ENCODE measurements around the gene WFIKKN1. TPM values are rescaled to one million over a fixed set of nuclear protein-coding genes. Genes with fewer than 3 reads are reported as not detected.

The WFIKKN1 gene
- total RNA-seq, 1 experiment from 2014 or later = 12.3 TPM

DNA sequence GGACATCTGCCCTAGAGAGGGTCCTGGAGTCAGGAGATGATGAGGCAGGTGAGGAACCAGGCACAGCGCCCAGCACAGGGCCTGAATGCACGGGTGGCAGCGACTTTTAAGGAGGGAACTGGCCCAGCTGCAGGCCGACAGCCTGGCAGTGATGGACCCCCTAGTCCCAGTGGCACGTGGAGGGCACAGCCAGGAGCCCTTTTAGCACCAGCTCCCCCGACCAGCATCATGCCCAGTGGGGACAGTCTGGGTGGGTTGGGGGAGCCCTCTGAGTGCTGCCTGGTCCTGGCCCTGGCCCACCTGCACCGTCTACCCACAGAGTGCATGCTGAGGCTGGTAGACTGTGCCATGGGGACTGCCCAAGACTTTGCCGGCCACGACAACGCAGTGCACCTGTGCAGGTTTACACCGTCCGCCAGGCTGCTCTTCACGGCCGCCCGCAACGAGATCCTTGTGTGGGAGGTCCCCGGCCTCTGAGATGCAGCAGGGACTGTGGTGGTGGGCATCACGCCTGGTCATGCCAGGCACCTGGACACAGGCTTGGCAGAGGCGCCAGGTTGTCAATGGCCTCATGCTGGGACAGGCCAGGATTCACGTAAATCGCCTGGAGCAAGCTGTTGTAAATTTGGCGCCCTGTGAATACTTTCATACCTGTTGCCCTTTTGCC is 36.5 kb downstream of the WFIKKN1 start:
- DNase-seq (ENCODE audit: low spot score) (no peak), ATAC-seq (no peak)
- 0 out of 2 replicates have a peak overlapping the region, but pooled peaks have one; percentile 30 for H3K4me3 Mint-ChIP-seq
- CTCF ChIA-PET = interaction anchor here (0.6 to 3.0 kb wide), 23 partner anchors 9 to 296 kb away, joined by 3 to 21 read pairs (median 4); partner anchors contain the start of genes ANTKMT, CIAO3, JMJD8 and RAB40C
- peaks cover 7% of the 10 kb centered on the region for H3K36me3 Mint-ChIP-seq
- peak overlapping the region; percentile 86 for H3K27ac Mint-ChIP-seq
- POLR2A ChIA-PET = interaction anchor here (1.0 to 1.8 kb wide), 2 partner anchors 29 to 53 kb away, joined by 3 to 6 read pairs; no protein-coding TSS in a partner anchor
- H3K27me3 Mint-ChIP-seq (ENCODE audit: low read depth) = no peaks in the 10 kb centered on the region
- H3K9me3 Mint-ChIP-seq = no peaks in the 10 kb centered on the region
- H3K4me1 Mint-ChIP-seq = no peaks in the 10 kb centered on the region
- TF ChIP-seq NFE2L1 (CRISPR knock-in tag; IDR thresholded peaks at IDR 0.05) (no peak), NFATC4 (CRISPR knock-in tag; IDR thresholded peaks at IDR 0.05) (no peak)
- TF ChIP-seq, protein P1, sequence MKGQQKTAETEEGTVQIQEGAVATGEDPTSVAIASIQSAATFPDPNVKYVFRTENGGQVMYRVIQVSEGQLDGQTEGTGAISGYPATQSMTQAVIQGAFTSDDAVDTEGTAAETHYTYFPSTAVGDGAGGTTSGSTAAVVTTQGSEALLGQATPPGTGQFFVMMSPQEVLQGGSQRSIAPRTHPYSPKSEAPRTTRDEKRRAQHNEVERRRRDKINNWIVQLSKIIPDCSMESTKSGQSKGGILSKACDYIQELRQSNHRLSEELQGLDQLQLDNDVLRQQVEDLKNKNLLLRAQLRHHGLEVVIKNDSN (CRISPR knock-in tag; IDR thresholded peaks at IDR 0.05) = no peak
- TF ChIP-seq, protein P2, sequence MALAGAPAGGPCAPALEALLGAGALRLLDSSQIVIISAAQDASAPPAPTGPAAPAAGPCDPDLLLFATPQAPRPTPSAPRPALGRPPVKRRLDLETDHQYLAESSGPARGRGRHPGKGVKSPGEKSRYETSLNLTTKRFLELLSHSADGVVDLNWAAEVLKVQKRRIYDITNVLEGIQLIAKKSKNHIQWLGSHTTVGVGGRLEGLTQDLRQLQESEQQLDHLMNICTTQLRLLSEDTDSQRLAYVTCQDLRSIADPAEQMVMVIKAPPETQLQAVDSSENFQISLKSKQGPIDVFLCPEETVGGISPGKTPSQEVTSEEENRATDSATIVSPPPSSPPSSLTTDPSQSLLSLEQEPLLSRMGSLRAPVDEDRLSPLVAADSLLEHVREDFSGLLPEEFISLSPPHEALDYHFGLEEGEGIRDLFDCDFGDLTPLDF (CRISPR knock-in tag; IDR thresholded peaks at IDR 0.05) = no peak
- TF ChIP-seq, protein P3, sequence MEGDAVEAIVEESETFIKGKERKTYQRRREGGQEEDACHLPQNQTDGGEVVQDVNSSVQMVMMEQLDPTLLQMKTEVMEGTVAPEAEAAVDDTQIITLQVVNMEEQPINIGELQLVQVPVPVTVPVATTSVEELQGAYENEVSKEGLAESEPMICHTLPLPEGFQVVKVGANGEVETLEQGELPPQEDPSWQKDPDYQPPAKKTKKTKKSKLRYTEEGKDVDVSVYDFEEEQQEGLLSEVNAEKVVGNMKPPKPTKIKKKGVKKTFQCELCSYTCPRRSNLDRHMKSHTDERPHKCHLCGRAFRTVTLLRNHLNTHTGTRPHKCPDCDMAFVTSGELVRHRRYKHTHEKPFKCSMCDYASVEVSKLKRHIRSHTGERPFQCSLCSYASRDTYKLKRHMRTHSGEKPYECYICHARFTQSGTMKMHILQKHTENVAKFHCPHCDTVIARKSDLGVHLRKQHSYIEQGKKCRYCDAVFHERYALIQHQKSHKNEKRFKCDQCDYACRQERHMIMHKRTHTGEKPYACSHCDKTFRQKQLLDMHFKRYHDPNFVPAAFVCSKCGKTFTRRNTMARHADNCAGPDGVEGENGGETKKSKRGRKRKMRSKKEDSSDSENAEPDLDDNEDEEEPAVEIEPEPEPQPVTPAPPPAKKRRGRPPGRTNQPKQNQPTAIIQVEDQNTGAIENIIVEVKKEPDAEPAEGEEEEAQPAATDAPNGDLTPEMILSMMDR (IDR thresholded peaks at IDR 0.05) = no peak
- TF ChIP-seq, protein P4, sequence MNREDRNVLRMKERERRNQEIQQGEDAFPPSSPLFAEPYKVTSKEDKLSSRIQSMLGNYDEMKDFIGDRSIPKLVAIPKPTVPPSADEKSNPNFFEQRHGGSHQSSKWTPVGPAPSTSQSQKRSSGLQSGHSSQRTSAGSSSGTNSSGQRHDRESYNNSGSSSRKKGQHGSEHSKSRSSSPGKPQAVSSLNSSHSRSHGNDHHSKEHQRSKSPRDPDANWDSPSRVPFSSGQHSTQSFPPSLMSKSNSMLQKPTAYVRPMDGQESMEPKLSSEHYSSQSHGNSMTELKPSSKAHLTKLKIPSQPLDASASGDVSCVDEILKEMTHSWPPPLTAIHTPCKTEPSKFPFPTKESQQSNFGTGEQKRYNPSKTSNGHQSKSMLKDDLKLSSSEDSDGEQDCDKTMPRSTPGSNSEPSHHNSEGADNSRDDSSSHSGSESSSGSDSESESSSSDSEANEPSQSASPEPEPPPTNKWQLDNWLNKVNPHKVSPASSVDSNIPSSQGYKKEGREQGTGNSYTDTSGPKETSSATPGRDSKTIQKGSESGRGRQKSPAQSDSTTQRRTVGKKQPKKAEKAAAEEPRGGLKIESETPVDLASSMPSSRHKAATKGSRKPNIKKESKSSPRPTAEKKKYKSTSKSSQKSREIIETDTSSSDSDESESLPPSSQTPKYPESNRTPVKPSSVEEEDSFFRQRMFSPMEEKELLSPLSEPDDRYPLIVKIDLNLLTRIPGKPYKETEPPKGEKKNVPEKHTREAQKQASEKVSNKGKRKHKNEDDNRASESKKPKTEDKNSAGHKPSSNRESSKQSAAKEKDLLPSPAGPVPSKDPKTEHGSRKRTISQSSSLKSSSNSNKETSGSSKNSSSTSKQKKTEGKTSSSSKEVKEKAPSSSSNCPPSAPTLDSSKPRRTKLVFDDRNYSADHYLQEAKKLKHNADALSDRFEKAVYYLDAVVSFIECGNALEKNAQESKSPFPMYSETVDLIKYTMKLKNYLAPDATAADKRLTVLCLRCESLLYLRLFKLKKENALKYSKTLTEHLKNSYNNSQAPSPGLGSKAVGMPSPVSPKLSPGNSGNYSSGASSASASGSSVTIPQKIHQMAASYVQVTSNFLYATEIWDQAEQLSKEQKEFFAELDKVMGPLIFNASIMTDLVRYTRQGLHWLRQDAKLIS (CRISPR knock-in tag; IDR thresholded peaks at IDR 0.05; ENCODE audit: borderline replicate concordance) = no peak

DNA sequence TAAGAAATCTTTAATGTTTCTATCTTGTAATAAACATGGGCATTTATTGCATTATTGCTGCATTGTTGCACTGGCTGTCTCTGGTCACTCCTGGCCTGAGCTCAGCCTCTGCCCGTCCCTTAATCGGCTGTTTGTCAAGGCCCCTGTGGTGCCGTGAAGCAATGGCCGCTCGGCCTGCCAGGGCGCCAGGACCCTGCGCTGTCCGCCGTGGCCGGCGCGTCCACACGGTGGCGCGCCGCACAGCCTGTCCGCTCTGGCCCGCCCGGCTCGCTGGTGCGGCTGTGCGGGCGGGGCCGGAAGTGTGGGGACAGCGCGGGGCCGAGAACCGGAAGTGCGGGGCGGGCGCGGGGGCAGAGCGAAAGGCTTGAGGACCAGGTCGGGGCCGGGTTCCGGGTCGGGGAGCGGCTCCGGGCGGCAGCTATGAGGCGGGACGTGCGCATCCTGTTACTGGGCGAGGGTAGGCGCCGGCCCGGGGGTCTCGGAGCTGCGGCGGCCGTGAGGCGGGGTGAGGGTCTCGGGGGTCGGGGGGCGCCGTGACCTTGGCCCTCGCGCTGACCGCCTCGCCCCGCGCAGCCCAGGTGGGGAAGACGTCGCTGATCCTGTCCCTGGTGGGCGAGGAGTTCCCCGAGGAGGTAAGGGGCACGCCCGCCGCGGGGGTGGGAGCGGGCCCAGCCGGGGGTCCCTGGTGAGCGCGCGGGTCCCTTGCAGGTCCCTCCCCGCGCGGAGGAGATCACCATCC is 37.2 kb downstream of the WFIKKN1 start, which contains the start of gene RHOT2:
TSS of gene RHOT2 (plus strand) at position 353 of the 739 bp plus-strand sequence. CDS start at position 421, 68 bp downstream.
- H3K9me3 Mint-ChIP-seq = no peaks in the 10 kb centered on the region
- no peaks in the 10 kb centered on the region for H3K4me1 Mint-ChIP-seq
- DNase-seq (ENCODE audit: low spot score) = peak; percentile 93
- CTCF ChIA-PET = interaction anchor here (0.6 to 3.0 kb wide), 23 partner anchors 8 to 297 kb away, joined by 3 to 21 read pairs (median 4); partner anchors contain the start of genes ANTKMT, CIAO3, JMJD8 and RAB40C
- peak; percentile 95 for ATAC-seq
- no peaks in the 10 kb centered on the region for H3K27me3 Mint-ChIP-seq (ENCODE audit: low read depth)
- H3K36me3 Mint-ChIP-seq = peaks cover 10% of the 10 kb centered on the region
- POLR2A ChIA-PET = interaction anchor here (1.0 to 1.8 kb wide), 2 partner anchors 30 to 52 kb away, joined by 3 to 6 read pairs; no protein-coding TSS in a partner anchor
- H3K27ac Mint-ChIP-seq = peak within 1 kb of the TSS; percentile 86
- H3K4me3 Mint-ChIP-seq = peak within 1 kb of the TSS; percentile 65
- TF ChIP-seq RELA (CRISPR knock-in tag; IDR thresholded peaks at IDR 0.05; ENCODE audit: borderline replicate concordance) (peak; percentile 64; the same call in 1 of the 2 replicates), ESRRA (CRISPR knock-in tag; IDR thresholded peaks at IDR 0.05; ENCODE audit: borderline replicate concordance) (peak; percentile 94), JUN (CRISPR knock-in tag; IDR thresholded peaks at IDR 0.05) (0 out of 2 replicates have a peak, but pooled peaks have one; percentile 61), ELF4 (CRISPR knock-in tag; IDR thresholded peaks at IDR 0.05; ENCODE audit: low read depth) (peak; percentile 38; the same call in 1 of the 2 replicates), IRF2 (CRISPR knock-in tag; IDR thresholded peaks at IDR 0.05; ENCODE audit: borderline replicate concordance, low read depth) (no peak), GABPB1 (CRISPR knock-in tag; IDR thresholded peaks at IDR 0.05) (peak; percentile 79), CREM (CRISPR knock-in tag; IDR thresholded peaks at IDR 0.05) (peak; percentile 89), NFE2L1 (CRISPR knock-in tag; IDR thresholded peaks at IDR 0.05) (no peak), NR1H2 (CRISPR knock-in tag; IDR thresholded peaks at IDR 0.05) (no peak), FOXP1 (CRISPR knock-in tag; IDR thresholded peaks at IDR 0.05; ENCODE audit: borderline replicate concordance) (no peak; the same call in 1 of the 2 replicates)
- TF ChIP-seq, protein P5, sequence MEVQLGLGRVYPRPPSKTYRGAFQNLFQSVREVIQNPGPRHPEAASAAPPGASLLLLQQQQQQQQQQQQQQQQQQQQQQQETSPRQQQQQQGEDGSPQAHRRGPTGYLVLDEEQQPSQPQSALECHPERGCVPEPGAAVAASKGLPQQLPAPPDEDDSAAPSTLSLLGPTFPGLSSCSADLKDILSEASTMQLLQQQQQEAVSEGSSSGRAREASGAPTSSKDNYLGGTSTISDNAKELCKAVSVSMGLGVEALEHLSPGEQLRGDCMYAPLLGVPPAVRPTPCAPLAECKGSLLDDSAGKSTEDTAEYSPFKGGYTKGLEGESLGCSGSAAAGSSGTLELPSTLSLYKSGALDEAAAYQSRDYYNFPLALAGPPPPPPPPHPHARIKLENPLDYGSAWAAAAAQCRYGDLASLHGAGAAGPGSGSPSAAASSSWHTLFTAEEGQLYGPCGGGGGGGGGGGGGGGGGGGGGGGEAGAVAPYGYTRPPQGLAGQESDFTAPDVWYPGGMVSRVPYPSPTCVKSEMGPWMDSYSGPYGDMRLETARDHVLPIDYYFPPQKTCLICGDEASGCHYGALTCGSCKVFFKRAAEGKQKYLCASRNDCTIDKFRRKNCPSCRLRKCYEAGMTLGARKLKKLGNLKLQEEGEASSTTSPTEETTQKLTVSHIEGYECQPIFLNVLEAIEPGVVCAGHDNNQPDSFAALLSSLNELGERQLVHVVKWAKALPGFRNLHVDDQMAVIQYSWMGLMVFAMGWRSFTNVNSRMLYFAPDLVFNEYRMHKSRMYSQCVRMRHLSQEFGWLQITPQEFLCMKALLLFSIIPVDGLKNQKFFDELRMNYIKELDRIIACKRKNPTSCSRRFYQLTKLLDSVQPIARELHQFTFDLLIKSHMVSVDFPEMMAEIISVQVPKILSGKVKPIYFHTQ (CRISPR knock-in tag; IDR thresholded peaks at IDR 0.05) = no peak
